HUDEP-2 (cell line): ENCODE results near the gene TRAK2.
"Not testable (repeated sequence)": the region's sequence is repeated elsewhere in the genome, so short reads cannot be mapped to it uniquely, and the experiment has no call there.

Experiments
- DNase-seq, 76 experiments: peaks; one replicate each; lab custom pipeline; 2025; ENCODE audit not compliant: unreplicated experiment in 76 of 76; lab: John Stamatoyannopoulos, UW

TRAK2 gene

DNA sequence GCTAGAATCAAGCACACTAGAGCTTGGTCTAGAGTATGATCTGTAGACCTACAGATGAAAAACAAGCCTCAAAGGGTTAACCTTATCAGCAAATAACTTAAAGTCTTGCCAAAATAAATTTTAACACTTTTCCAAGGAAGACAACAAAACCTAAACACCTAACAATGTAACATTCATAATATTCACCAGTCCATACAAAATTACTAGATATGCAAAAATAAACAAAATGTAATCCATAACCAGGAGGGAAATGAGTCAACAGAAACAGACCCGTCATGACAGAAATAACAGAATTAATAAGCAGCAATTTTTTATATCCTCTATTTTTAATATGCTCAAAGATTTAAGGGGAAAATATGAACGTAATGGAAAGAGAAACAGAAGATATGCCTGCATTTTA is 36.1 kb downstream of the TRAK2 start:
- DNase-seq: no peak

DNA sequence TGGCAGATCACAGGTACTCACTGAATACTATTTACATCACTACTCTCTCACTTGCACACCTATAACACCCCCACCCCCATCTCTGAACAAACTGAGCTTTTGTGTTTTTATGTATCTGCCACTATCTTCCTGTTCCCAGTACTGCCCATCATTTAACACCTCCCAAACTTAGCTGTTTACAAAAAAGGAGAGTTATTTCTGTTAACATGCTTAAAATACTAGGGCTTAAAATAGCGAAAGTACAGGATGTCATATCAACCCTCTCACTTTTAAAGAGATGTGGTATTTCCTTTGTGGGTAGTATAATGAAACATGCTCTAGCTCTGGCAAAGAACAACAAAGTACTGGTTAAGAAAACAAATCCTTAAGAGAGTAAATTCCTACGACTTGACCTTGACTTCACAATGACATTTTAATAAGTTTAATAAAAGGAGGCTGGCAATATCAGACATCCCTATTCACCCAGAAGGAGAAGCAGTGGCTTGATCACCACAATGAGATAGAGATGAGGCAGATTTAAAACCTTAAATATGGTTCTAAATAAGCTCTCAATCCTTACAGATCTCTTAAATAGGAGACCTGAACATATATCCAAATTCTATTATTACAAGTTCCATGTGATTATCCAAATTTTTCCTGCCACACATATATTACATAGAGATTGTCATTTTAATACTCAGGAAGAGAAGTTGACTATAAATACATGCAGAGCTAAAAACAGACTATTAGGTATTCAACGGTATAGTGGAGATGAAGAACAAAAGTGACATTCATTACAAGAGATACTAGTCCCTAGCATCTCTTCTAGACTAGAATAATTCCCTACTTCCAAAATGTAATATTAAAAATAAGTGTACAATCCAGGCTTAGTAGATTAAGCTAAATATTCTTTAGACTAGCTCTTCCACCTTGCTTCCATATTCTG is 36.9 kb downstream of the TRAK2 start:
- no peak for DNase-seq

DNA sequence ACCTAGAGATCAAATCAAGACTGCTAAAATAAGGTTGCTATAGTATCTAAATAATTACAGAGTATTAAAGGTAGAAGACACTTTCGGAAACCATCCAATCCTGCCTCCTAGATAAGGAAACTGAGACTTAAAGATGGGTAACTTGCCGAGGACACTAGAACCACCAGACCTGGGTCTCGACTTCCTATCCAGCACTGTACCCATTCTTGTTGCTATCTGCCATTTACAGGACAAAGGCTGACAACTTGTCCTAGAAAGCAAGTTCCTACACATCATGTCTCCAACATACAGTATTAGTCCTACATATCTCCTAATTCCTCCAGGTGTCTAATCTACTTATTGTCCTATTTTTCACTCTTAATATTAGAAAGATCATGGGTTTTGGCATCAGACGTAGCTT is 37.7 kb downstream of the TRAK2 start:
- DNase-seq: no peak

DNA sequence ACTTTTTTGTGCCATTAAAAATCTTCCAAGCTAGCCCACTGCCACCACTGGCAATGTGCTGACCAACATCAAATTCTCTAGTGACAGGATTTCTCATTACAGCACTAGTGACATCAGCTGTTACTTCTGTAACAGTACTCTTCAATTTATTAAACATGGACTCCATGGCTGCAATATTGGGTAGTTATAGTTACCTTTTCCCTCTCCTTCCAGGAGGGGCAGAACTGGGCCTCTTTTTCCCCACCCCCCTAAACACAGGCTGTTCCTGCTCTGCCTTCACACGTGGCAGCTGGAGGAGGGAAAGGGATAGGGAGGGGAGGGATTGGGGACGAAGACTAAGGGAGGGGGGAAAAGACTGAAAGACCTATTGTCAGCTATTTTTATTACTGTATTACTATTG is 38.1 kb downstream of the TRAK2 start:
- DNase-seq: no peak

DNA sequence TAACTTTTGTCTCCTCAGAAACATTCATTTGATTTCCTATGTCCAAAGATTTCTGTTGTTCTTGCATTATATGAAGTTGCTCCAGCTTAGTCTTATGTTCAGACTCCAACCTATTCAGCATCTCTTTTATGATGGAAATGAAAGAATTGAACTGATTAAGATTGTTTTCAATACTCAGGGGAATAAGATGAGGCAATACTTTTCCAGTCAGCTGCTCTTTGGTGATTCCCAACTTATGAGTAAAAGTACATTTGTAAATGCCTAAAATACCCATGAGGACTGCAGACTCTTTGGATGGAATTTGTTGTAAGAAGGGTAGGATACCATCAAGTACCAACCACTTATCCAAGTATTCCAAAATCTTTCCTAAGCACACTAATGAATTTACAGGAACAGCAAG is 39.8 kb downstream of the TRAK2 start:
- DNase-seq: no peak

DNA sequence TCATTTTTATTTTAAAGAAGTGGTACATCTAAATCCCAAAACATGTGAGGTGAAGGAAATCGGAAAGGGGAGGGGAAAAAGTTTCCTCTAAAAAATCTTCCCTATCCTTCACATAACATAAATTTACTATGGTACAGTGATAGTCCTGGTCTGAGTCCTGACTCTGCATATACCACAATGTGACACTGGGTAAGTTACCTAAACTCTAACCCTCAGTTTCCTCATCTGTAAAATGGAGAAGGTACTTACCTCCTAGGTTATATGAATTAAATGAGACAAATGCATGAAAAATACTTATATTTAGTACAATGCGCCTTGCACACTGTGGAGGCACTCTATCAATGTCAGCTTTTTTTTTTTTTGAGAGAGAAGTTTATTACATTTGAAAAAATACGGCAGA is 42.3 kb downstream of the TRAK2 start:
- no peak for DNase-seq

DNA sequence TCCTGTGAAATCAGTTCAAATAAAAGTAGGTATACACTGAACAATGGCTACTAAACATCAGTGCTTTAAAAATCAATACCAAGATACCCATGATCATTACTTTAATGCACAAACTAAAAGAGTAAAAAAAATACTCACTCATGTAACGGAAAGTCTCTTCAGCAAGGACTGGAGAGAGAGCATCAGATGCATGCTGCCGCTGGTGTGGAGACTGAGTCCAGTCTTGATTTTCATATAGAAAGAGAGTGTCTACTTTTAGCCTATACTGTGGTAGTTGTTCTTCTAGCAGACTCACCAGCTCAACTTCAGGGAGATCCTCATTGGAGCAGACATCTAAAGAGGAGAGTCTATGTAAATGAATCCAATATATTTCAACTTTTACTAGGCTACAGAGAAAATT is 44.0 kb downstream of the TRAK2 start:
- peak in 2 of 76 experiments; percentile 9 to 11 for DNase-seq

DNA sequence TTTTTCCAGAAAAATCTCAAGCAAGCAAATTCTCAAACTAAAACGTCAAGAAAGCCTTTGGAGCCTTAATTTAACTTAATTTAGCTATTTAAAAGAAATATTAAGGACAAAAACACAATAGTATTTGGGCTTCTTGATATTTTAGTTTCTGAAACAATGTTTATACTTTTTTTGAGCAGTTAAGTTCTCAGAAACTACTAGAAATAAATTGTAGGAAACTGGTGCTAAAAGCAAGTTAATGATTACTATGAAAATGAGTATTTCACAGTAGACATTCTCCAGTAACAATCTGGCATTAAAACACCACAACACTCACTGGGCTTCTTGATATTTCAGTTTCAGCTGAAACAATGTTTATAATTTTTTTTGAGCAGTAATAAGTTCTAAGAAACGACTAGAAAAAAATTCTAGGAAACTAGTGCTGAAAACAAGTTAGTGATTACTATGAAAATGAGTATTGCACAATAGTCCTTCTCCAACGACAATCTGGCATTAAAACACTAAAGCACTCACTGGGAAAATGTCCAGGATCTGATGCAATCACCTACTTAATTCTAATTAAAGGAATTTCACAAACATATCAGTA is 45.1 kb downstream of the TRAK2 start:
- DNase-seq: peak in 17 of 76 experiments; percentile 1 to 77 (median 38)

DNA sequence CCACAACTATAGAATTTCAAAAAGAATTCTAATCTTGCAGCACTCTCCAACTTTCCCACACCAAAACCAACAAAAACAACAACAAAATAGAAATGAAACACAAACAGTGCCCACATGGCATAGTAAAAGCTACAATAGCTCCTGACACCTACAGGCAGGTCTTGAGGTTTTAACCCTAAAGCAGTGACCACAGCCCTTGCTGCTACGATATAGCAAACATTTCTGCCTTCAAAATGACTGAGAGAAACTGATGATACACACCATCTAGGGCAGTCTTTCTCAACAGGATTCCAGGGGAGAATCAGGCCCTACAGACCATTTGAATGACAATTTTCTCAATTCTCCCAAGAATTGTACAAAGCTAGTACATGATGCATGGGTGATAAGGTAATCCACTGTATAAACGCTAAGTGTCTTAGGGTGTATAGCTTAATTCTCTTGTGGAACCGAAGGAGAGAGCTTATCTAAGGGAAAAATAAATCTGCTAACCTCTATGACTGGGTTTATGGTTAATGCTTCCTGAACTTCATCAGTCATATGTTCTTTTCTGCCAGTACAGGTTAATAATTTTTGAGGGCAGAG is 46.5 kb downstream of the TRAK2 start:
- DNase-seq: peak in 3 of 76 experiments; percentile 7 to 11 (median 10)

DNA sequence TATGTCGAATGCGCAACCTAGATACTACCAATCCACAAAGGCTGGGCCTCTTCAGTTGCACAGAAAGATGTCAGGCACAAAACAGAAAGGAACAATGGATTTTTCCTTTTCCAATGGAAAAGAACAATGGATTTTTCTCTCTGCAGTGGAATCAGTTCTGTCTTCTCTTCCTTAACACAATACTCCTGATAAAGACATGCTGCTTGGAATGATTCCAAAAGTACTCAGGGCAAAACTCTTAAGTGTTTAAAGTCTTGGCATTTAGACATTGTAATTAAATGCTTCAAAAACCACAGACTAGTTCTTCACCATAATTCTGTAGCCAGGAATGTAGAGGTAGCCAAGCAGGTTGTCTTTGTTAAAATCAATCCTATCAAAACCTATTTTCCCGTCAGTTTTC is 47.4 kb downstream of the TRAK2 start:
- DNase-seq: peak in 3 of 76 experiments; percentile 1 to 16 (median 7)

DNA sequence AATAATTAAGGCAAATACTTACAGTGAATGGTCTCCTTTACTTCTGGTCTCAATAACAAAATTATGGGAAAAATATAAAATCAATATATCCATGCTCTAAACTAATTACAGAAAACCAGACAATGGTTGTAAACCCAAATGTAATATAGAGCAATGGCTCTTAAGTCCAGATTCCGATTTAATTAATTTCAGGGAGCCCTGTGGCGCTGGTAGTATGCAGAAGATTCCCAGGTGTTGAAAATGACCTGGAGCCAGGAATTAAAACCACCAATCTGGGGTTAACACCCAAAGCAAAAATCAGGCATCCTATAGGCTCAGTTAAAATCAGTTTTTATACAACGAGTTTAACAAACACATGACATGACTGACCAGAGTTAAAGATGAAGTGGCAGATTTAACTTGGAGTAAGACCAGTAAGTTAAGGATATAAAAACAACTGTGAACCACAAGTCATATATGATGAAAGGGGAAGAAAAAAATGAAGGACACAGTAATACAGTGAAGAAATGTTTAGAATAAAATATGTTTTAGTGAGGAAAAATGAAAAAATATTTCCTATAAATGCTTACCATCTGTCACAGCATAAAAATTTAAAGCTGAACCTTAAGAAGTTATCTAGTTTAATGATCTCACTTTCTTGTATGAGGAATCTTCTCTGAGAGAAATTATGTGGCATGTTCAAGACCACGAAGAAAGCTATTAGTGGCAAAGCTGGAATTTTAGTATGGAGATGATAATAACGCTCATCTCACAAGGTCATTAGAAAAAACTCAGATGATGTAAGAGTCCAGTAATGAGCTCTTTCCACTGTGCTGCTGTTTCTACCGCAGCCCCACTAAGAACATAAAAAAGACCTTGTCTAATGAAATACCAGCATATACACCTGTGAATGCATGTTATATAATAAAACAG is 48.4 kb downstream of the TRAK2 start:
- DNase-seq: no peak

DNA sequence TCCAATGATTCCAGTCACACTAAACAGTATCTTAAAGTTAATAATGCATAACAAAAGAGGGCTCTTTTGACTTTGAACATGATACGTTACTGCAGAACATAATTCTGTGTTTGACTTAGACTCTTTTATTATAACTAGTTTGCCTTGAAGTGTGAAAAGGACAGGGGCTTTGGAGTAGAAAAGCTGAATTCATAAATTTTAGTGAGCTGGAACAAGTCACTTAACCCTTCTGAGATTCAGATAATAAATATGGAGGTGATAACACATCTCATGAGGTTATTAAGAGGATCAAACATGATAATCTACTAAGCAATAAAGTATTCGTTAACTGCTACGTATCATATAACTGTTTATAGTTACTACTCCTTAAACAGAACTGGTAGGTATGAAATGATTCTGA is 49.4 kb downstream of the TRAK2 start:
- DNase-seq: no peak

DNA sequence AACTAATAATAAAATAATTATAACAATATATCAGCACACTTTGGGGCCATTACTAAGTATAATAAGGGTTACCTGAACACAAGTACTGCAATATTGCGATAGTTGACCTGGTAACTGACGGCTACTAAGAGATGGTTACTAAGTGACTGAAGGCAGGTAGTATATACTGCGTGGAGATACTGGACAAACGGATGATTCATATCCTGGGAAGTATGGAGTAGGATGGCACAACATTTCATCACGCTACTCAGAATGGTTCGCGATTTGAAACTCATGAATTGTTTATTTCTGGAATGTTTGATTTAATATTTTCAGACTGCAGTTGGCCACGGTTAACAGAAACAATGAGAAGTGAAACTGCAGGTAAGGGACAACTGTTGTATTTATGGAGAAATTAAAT is 54.7 kb downstream of the TRAK2 start:
- no peak for DNase-seq

DNA sequence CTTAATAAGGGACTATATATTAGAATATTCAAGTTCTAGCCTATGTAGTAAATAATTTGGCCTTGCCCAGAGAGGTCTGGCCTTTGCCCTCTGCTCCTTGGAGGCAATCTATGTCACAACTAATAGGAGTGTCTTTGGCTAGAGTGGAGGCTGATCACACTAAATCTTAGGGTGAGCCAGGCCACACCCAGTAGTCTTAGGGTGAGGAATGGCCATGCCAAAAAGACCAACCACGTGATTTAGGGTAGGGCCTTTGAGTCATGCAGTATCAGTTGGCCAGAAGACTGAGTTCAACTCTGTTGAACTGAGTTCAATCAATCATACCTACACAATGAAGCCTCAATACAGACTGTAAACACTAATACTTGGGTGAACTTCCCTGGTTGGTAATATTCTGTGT is 68.1 kb downstream of the TRAK2 start:
- peak in 70 of 76 experiments; percentile 21 to 84 (median 56) for DNase-seq

DNA sequence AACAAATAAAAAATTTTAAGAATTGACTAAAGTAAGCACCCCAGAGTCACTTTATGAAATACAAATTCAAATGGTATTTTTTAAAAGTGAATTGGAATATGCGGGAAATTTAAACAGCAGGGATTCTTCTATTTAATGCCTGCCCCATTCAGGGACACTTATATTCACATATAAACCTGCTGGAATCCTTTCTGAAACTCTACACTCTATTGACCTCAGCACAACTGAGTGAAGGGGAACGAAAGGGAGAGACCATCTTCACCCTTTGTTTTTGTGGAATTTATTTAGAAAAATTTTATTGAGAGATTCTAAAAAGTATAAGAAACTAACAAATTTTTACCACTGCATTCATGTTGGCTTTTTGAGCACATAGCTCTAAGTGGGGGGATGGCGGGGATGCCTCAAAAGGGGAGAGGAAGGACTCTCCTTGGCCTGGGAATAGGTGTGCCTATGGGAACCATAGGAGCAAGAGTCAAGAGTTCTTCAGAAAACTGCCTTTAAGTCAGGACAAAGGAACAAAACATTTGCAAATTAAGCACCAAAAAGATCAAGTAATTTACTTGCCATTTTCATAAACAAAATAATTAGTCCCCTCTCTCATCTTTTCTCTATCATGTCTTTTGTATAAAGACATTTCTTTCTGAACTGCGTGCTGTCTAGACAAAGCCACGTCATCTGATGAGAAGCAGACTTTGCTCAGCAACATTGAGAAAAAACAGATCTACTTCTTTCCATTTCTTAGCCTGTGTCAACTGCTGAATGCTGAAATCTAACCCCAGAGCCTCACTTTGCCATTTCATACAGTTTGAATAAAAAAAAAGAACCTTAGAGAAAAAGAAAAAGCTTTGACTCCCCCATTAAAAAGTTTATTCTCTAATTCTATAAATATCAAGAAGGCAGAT is 72.5 kb downstream of the TRAK2 start:
- DNase-seq: no peak

DNA sequence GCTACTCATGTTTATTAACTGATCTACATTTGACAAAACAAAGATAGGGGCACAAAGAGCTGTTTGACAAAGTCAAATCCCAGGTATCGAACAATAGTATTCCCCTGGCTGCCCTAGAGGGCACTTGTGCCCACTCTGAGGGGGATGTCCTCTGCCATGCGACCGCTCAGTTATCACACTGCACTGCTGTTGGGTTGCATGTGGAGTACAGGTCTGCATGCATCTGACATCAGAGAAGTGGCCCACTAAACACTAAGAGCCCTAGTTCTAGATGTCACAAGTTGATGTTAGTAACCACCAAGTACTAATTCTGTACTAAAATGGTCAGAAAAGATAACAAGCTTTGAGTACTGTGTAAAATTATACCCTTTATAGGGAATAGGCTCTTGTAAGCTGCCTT is 74.0 kb downstream of the TRAK2 start:
- peak in 1 of 76 experiments; percentile 3 for DNase-seq

DNA sequence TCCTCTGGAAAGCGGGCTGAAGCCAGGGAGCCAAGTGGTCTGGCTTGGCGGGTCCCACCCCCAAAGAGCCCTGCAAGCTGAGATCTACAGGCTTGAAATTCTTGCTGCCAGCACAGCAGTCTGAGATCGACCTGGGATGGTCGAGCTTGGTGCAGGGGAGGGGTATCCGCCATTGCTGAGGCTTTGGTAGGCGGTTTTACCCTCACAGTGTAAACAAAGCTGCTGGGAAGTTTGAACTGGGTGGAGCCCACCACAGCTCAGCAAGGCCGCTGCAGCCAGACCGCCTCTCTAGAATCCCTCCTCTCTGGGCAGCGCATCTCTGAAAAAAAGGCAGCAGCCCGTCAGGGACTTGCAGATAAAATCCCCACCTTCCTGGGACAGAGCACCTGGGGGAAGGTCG is 81.5 kb downstream of the TRAK2 start:
- no peak for DNase-seq

DNA sequence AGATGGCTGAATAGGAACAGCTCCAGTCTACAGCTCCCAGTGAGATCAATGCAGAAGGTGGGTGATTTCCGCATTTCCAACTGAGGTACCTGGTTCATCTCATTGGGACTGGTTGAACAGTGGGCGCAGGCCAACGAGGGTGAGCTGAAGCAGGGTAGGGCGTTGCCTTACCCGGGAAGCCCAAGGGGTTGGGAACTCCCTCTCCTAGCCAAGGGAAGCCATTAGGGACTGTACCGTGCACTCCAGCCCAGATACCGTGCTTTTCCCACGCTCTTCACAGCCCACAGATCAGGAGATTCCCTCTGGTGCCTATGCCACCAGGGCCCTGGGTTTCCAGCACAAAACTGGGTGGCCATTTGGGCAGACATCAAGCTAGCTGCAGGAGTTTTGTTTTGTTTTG is 81.9 kb downstream of the TRAK2 start:
- not testable (repeated sequence) for DNase-seq

DNA sequence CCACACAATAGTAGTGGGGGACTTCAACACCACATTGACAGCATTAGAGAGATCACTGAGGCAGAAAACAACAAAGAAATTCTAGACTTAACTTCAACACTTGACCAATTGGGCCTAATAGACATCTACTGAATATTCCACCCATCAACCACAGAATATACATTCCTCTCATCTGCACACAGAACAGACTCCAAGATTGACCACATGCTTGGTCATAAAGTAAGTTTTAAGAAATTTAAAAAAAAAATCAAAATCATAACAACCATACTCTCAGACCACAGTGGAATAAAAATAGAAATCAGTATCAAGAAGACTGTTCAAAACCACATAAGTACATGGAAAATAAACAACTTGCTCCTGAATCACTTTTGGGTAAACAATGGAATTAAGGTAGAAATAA is 85.1 kb downstream of the TRAK2 start:
- no peak for DNase-seq
